ENCODE measurements around the gene EIF5B.

Gene EIF5B

GRCh38 chr2:99389371-99389770 is 52.2 kb downstream of the EIF5B start:
- no peak overlapping the region for H3K4me3 ChIP-seq (ENCODE audit: low read length)
- DNase-seq (ENCODE audit: low read depth), result no peak
- TF ChIP-seq, protein P1, sequence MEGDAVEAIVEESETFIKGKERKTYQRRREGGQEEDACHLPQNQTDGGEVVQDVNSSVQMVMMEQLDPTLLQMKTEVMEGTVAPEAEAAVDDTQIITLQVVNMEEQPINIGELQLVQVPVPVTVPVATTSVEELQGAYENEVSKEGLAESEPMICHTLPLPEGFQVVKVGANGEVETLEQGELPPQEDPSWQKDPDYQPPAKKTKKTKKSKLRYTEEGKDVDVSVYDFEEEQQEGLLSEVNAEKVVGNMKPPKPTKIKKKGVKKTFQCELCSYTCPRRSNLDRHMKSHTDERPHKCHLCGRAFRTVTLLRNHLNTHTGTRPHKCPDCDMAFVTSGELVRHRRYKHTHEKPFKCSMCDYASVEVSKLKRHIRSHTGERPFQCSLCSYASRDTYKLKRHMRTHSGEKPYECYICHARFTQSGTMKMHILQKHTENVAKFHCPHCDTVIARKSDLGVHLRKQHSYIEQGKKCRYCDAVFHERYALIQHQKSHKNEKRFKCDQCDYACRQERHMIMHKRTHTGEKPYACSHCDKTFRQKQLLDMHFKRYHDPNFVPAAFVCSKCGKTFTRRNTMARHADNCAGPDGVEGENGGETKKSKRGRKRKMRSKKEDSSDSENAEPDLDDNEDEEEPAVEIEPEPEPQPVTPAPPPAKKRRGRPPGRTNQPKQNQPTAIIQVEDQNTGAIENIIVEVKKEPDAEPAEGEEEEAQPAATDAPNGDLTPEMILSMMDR (conservative IDR thresholded peaks at IDR 0.05; ENCODE audit: low read depth, low read length), result no peak

GRCh38 chr2:99389946-99390345 is 52.8 kb downstream of the EIF5B start:
- TF ChIP-seq, protein P1 (conservative IDR thresholded peaks at IDR 0.05; ENCODE audit: low read depth, low read length), result no peak

GRCh38 chr2:99395589-99396130 is 58.5 kb downstream of the EIF5B start:
- DNase-seq (ENCODE audit: low read depth), result no peak
- no peak overlapping the region for H3K4me3 ChIP-seq (ENCODE audit: low read length)
- TF ChIP-seq, protein P1 (conservative IDR thresholded peaks at IDR 0.05; ENCODE audit: low read depth, low read length), result no peak

More at GRCh38 chr2:99389946-99390345, 52.8 kb downstream of the EIF5B start:
- H3K4me3 ChIP-seq (ENCODE audit: low read length), result no peak overlapping the region
- DNase-seq (ENCODE audit: low read depth), result no peak

DNA sequence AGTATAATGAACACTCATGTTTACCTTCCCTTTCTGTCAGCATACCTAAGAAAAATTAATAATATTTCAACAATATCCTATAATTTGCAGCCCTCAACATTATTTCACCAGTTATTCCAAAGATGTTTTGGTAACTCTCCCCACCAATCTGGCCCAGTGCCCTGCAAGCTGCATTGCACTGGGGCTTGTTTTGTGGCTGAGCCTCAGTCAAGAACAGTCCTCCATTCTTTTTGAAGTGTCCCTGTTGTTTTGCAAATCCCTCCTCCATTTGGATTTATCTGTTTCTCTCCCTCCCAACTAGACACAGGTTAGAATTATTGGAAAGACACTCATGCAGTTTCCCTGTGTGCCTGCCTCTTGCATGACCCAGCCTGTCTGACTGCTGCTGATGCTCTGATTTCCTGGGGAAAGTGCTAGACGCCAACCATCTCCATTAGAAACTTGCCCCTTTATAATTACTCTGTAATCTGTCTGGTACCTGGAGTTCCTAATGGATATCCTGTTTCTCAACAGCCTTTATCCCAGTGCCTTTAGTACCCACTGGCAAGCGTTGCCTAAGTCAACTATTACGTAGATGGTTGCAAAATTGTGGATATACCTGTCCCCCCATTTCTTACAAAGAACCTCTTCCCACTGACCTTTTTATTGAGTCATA is 60.2 kb downstream of the EIF5B start:
- DNase-seq (ENCODE audit: low read depth), result no peak
- TF ChIP-seq, protein P1 (conservative IDR thresholded peaks at IDR 0.05; ENCODE audit: low read depth, low read length), result no peak

DNA sequence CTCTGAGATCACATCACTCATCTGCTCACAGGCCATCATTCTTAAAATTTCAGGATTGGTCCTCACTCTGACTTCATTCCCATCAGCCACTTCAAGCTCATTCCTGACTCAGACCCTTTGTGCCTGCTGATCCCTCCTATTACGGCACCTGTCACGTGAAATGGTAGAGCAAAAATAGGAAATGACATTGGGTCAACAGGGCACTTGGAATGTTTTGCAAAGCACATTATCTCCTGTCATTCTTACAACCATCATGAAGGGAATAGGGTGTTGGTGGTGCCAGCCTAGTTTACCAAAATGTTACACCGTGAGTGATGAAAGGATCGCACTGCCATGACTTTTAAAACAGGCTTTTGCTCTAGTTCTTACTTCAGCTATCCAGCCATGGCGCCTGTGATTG is 61.1 kb downstream of the EIF5B start:
- no peak overlapping the region for H3K4me3 ChIP-seq (ENCODE audit: low read length)
- no peak for DNase-seq (ENCODE audit: low read depth)
- TF ChIP-seq, protein P1 (conservative IDR thresholded peaks at IDR 0.05; ENCODE audit: low read depth, low read length), result no peak

More for the DNA sequence above, 60.2 kb downstream of the EIF5B start:
- no peak overlapping the region for H3K4me3 ChIP-seq (ENCODE audit: low read length)

DNA sequence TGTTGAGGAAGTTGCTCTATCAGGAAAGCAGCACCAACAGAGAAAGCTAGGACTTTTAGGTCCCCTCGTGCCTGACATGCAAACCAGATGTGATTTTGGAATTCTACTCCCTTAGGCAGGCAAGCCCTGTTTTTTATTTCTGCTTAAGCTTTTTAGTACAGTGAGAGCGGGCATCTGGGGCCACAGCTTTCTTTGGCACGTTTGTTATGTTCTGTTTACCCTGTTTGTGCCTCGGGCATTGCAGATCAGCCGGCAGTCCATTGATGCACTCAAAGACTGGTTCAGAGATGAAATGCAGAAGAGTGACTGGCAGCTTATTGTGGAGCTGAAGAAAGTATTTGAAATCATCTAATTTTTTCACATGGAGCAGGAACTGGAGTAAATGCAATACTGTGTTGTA is 61.9 kb downstream of the EIF5B start:
- H3K4me3 ChIP-seq (ENCODE audit: low read length), result no peak overlapping the region
- no peak for DNase-seq (ENCODE audit: low read depth)
- TF ChIP-seq, protein P1 (conservative IDR thresholded peaks at IDR 0.05; ENCODE audit: low read depth, low read length), result no peak

DNA sequence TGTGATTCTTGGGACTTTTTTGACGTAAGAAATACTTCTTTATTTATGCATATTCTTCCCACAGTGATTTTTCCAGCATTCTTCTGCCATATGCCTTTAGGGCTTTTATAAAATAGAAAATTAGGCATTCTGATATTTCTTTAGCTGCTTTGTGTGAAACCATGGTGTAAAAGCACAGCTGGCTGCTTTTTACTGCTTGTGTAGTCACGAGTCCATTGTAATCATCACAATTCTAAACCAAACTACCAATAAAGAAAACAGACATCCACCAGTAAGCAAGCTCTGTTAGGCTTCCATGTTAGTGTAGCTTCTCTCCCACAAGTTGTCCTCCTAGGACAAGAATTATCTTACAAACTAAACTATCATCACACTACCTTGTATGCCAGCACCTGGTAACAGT is 62.6 kb downstream of the EIF5B start:
- no peak for DNase-seq (ENCODE audit: low read depth)
- no peak overlapping the region for H3K4me3 ChIP-seq (ENCODE audit: low read length)
- TF ChIP-seq, protein P1 (conservative IDR thresholded peaks at IDR 0.05; ENCODE audit: low read depth, low read length), result no peak

All from retinal pigment epithelial cell (primary cell).